ENCODE measurements around the gene USP6NL.

USP6NL gene

GRCh38 chr10:11616021-11616420, 4.6 kb upstream of the USP6NL start:
- ATAC-seq, result no peak
- no peak for DNase-seq

- ATAC-seq, result no peak
- DNase-seq, result no peak
Measured at GRCh38 chr10:11615396-11615795, 3.9 kb upstream of the USP6NL start.

DNA sequence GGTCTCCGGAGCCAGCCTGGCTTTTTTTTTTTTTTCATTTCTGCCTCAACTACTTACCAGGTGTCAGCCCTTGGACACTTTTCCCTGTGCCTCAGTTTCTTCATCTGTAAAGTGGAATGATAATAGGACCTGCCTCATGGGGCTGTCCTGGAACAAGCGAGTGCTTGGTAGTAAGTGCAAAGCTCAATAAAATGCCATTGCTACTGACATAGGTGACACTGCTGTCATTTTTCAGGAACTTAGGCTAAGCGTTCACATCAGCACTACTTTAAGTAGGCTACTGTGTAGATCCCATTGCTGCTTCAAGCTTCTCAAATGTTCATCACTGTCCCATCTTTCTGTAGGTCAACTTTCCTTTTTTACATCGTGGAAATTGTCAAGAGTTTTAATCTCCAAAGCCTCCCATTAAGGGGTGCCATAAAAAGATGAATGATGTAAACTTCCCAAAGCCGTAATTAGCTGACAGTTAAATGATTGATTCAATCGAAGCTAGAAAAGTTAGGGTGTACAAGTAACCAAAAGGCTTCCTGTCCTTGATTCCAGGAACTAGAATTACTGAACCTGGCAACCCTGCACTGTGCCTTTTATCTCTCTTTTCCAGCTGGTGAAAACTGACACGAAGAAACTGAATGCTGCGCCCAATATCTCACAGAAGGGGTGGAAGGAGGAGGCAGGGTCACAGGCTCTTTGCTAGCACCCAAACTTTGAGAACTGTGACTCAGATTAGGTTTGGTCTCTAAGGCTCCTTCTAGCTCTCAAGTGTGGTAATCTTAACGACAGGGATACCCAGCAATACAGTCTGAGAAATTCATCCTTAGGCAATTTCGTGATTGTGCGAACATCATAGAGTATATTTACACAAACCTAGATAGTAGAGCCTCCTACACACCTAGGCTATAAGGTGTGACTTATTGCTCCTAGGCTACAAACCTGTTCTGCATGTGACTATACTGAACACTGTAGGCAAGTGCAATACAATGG, 861 bp upstream of the USP6NL start:
- DNase-seq (no peak), ATAC-seq (peak; percentile 39)

DNA sequence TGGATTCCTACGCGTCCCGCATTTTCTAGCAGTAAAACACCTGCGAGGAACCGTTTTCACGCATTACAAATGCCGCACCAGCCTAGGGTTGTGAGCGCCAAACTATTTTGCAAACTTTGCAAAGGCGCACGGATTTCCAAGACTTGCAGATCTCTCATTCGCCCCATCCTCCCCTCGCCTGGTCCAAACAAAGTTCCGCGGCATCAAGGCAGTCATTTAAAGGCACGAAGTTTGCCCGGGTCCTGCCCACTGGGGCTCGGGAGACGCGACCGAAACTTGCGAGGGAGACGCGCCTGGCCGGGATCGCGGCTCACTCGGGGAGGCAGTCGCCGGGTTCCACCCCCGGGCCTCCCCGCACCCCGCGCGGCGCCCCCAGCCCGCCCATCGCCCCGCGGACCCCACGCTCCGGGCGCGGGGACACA, 613 bp downstream of the USP6NL start:
- ATAC-seq (no peak), DNase-seq (peak; percentile 43)

DNA sequence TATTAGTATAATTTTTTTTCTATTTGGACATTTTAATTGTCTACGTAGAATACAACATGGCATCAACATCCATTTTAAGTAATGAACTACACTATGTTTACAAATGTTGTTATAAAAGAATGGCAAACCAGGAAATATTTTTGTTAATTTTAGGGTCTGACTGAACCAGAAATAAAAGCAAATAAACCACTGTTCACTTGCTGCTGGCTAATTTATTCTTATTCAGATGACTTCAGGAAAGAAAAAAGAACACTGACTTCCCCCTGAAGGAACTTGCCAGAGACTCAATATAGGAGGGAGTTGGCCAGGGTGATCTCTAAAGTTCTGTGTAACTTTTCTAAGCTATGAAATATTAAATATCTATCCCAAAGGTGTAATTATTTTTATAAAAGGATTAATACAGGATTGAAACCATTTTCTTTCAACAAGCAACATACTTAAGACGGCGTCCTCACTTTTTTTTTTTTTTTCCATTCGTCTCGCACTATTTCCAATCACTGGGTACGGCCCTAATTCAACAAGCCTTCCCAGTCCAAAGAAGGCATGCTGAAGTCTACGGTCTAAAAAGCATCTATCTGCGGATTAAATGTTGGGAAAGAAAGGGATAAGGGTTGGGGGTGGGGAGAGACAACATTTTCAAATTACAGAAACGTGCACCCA, 1.2 kb downstream of the USP6NL start:
- DNase-seq (no peak), ATAC-seq (no peak)

GRCh38 chr10:11609492-11610093, 1.9 kb downstream of the USP6NL start:
- no peak for DNase-seq
- no peak for ATAC-seq

DNA sequence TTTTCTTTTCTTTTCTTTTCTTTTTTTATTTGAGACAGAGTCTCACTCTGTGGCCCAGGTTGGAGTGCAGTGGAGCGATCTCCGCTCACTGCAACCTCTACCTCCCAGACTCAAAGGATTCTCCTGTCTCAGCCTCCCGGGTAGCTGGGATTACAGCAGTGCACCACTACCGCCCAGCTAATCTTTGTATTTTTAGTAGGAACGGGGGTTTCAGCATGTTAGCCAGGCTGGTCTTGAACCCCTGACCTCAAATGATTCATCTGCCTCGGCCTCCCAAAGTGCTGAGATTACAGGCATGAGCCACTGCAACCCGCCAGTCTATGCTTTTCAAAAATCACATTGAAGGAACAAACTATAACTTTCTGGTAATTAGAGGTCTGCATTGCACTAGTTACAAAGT, 2.4 kb downstream of the USP6NL start:
- no peak for ATAC-seq
- no peak for DNase-seq

DNA sequence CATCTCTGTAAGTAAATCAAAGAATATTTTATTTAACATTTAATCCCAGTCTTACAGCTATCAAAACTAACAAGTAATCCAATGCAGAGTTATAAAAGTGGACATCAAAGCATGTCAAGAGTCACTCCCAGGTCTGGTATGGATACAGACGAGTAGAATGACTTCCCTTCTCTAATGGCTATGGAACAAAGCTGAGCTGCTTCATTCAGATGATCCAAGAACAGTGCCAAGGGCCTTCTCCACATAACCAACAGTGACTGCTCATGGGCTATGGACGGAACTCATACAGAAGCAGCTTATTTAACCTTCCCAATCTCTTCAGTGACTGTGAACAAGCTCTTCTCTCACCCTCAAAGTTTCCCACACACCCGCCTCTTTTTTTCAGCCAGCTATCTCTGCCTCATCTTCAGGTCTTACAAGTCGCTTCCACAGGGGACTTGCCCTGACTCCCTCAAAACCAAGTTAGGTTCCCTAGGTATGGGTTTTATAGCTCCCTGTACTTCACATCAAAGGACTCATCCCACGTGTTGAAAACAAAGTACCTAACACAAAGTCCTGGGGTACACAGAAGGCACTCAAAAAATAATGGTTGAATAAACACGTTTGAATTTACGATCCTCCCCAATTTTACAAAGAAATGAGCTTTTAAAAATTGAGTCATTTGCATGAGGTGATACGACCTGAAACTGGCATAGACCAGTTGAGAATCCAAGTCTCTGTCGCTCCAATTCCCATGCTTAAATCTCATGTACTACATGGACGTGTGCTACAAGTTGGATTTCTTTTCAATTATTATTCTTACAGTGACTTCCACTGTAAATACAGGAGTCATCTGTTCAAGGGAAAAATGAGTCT, 3.1 kb downstream of the USP6NL start:
- no peak for DNase-seq
- ATAC-seq, result no peak

DNA sequence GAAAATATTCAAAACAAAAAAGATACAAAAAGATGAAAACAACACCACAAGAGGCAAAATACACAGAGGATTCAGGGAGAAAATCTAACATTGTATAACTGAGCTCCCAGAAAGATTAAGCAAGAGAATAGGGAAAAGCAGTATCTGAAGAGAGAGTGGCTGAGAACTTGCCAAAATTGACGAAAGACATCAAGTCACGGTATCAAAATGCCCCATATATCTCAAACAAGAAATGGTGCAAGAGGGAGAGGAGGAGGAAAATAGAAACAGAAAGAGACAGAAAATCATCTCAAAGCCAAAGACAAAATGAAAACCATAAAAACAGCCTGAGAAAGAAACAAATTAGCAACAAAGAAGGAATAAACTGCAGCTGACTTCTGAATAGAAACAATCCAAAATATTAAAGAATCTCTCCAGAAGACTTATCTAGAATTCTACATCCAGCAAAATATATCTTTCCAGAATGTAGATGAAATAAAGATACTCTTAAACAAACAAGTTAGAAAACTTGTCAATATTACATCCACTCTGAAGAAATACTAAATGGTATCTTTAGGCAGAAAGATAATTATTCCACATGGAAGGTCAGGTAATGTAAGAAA, 5.5 kb downstream of the USP6NL start:
- DNase-seq (no peak), ATAC-seq (no peak)

DNA sequence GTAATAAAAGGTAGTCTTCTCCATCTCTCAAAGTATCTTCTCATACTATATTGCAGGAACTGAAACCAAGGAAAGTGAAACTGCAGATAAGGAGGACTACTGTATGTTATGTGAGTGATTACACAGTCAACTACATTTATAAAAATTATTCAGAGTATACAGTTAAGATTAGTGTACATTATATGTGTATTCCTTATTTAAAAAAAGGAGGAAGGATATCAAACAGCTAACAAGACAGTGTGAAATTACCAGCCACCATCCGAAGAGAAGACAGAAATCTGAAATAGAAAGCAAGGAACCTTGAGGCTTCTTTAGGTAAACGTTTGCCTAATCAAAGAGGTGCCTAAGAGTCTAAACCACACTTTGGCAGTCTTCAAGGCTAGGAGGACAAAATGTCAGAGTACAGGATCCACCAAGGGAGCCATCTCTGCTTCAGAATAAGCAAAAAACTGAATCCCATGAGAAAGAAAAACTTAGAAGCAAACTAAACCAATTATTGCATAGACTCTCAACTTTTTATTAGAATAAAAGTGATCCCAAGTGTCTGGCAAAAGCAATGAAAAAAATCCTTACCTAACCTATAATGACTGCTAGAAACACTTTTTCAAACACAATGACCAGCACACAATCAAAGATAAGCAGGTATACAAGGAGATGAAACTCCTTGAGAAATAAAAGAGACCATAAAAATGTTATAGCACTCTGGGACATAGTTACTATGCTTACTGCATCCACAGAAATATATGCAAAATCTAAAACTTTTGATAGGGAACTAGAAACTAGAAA, 6.4 kb downstream of the USP6NL start:
- ATAC-seq, result no peak

DNA sequence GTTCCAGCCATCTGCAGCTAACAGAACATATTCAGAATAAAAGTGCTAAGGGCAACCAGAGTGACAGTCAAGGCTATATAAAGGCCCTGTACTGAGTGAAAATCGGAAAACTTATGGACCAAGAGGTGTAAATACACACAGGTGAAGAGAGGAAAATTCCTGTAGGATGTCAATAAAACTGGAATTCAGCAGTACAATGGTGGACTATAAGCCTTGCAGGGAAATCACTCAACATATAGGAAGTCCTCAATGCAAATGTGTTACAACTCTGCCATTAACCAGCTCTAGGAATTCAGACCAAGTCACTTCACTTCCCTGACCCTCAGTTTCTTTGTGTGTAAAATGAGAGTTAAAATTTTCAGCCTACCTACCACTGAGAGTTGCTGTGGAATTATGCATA, 7.7 kb downstream of the USP6NL start:
- ATAC-seq, result no peak
- no peak for DNase-seq

More for the DNA sequence above, 6.4 kb downstream of the USP6NL start:
- DNase-seq, result no peak

DNA sequence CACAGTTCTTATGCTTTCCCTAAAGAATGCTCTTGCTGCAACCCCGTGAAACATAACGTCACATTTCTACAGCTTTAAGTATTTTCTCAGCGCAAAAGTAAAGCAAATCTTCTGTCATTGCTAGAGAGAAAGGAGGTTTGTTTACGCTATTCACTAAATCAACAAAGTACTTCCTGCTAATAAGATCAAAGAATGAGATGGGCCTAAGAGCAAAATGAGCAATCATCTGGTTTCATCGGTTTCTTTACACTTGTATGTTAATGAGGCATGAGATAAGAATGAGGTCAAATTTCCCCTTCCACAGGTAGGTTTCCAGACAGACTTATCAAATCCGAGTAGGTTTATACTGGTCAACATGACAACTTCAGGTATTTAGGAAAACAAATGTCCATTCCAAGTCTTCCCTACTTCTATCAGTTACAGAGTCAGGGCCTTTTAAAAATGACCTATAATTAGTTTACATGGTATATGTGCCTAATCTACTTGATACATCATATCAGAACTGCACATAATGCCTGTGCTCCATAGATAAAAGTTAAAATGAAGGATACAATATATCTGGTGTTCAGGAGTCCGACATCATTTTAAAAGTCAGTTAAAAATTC, 8.4 kb downstream of the USP6NL start:
- no peak for ATAC-seq

GRCh38 chr10:11602358-11602757, 9.1 kb downstream of the USP6NL start:
- DNase-seq (no peak), ATAC-seq (peak; percentile 19)

More for the DNA sequence above, 8.4 kb downstream of the USP6NL start:
- DNase-seq, result no peak

DNA sequence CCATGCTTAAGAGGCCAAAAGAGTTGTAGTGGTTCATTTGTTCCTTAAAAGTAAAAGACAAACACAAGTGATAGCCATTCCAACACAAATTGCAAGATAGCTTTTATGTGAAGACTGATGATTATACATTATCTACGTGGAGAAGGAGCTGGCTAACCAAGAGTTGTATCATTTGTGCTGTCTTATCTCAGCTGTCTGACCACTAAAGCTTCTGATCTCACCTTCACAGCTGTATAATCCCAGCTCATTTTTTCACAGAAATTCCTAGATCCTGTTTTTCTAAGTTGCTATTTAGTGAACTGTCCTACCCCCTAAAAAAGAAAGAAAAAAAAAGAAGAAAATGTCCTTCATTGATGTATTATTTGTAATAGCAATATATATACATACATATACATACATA, 9.8 kb downstream of the USP6NL start:
- ATAC-seq (no peak), DNase-seq (no peak)

- ATAC-seq (no peak), DNase-seq (no peak)
Measured at GRCh38 chr10:11600280-11600679, 11.2 kb downstream of the USP6NL start.

- ATAC-seq, result no peak
- no peak for DNase-seq
Measured at GRCh38 chr10:11598712-11599397, 12.6 kb downstream of the USP6NL start.

- DNase-seq, result no peak
- no peak for ATAC-seq
Measured at GRCh38 chr10:11597470-11597869, 14.0 kb downstream of the USP6NL start.

GRCh38 chr10:11595395-11595692, 16.1 kb downstream of the USP6NL start:
- no peak for ATAC-seq
- DNase-seq, result no peak

DNA sequence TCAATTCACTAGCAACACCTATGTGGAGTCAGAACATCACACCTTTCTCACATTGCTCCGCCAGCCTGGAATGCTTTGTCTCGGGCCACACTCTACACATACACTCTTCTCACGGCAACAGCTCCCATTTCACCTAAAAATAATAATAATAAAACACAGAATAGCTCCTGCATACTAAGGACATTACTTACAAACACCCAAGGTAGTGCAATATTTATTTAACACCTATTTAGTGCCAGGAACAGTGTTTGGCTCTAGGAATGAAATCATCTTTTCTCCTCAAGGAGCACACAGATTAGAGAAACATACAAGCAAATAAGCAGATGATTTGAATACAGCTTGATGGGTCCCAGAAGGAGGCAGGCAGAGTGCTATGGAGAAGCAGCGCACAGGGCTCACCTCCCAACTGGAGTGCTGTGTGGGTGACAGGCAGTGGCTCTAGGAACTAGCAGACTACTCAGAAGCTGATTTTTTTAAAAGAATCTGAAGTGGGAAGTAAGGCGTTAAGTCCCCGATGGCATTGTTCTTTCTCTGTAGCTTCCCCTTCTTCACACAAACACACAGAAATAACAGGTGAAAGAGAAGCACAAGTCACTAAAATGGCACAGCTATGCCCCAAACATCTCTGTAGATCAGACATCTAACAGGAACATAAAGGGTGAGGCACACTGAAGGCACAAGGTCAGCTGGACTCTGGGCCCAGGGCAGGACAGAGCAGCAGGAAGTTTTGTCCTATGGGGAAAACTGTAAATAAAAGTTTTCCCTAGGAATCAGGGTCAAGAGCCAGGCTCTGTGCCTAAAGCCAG, 16.7 kb downstream of the USP6NL start:
- DNase-seq, result no peak
- no peak for ATAC-seq

Measured in stimulated activated naive CD8-positive, alpha-beta T cell treated with anti-CD3 and anti-CD28 coated beads, Interleukin-15, Interleukin-2, amounts not matched to agents 100 U/mL and 50 U/mL, for 24 hours (primary cell).